Nephron (organoid): ENCODE results near the gene HGFAC.

Source experiments
- H3K27ac Mint-ChIP-seq, 3 experiments: 2 replicates each; pipeline ENCODE4 v1.8.0; 2020; ENCODE audit warnings: mixed read lengths in 3 of 3, mild to moderate bottlenecking in 2 of 3, moderate library complexity in 1 of 3
- H3K27me3 Mint-ChIP-seq: 2 replicates; pipeline ENCODE4 v1.8.0; 2021; ENCODE audit warnings: low read depth, mild to moderate bottlenecking, moderate library complexity, mixed read lengths
- H3K36me3 Mint-ChIP-seq: 2 replicates; pipeline ENCODE4 v1.8.0; 2020; ENCODE audit warnings: low read depth, mixed read lengths
- H3K4me1 Mint-ChIP-seq: 2 replicates; pipeline ENCODE4 v1.8.0; 2020; ENCODE audit warnings: mixed read lengths
- H3K4me3 Mint-ChIP-seq, 3 experiments: 2 replicates each; pipeline ENCODE4 v1.8.0; 2020; ENCODE audit warnings: mild to moderate bottlenecking in 3 of 3, mixed read lengths in 3 of 3, moderate library complexity in 2 of 3
- H3K9me3 Mint-ChIP-seq: 2 replicates; pipeline ENCODE4 v1.8.0; 2020; ENCODE audit warnings: mixed read lengths
- TF ChIP-seq, protein P1 (sequence below), 3 experiments: fragments of 200-600 bp; sonication (generic); IDR thresholded peaks; one replicate each; pipeline ENCODE4 v1.5.0; 2021; ENCODE audit warnings: antibody characterized with exemption in 3 of 3; ENCODE audit not compliant: unreplicated experiment in 3 of 3

The HGFAC gene

GRCh38 chr4:3399277-3400194 is 42.2 kb upstream of the HGFAC start:
- peaks cover 57% of the 10 kb centered on the region for H3K36me3 Mint-ChIP-seq
- no peak overlapping the region for H3K27ac Mint-ChIP-seq
- TF ChIP-seq, protein P1, sequence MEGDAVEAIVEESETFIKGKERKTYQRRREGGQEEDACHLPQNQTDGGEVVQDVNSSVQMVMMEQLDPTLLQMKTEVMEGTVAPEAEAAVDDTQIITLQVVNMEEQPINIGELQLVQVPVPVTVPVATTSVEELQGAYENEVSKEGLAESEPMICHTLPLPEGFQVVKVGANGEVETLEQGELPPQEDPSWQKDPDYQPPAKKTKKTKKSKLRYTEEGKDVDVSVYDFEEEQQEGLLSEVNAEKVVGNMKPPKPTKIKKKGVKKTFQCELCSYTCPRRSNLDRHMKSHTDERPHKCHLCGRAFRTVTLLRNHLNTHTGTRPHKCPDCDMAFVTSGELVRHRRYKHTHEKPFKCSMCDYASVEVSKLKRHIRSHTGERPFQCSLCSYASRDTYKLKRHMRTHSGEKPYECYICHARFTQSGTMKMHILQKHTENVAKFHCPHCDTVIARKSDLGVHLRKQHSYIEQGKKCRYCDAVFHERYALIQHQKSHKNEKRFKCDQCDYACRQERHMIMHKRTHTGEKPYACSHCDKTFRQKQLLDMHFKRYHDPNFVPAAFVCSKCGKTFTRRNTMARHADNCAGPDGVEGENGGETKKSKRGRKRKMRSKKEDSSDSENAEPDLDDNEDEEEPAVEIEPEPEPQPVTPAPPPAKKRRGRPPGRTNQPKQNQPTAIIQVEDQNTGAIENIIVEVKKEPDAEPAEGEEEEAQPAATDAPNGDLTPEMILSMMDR (IDR thresholded peaks at IDR 0.05; ENCODE audit: unreplicated experiment in 3 of 3): no peak
- no peaks in the 10 kb centered on the region for H3K27me3 Mint-ChIP-seq
- no peaks in the 10 kb centered on the region for H3K4me1 Mint-ChIP-seq
- H3K4me3 Mint-ChIP-seq: no peak overlapping the region
- H3K9me3 Mint-ChIP-seq: peaks cover 28% of the 10 kb centered on the region

DNA sequence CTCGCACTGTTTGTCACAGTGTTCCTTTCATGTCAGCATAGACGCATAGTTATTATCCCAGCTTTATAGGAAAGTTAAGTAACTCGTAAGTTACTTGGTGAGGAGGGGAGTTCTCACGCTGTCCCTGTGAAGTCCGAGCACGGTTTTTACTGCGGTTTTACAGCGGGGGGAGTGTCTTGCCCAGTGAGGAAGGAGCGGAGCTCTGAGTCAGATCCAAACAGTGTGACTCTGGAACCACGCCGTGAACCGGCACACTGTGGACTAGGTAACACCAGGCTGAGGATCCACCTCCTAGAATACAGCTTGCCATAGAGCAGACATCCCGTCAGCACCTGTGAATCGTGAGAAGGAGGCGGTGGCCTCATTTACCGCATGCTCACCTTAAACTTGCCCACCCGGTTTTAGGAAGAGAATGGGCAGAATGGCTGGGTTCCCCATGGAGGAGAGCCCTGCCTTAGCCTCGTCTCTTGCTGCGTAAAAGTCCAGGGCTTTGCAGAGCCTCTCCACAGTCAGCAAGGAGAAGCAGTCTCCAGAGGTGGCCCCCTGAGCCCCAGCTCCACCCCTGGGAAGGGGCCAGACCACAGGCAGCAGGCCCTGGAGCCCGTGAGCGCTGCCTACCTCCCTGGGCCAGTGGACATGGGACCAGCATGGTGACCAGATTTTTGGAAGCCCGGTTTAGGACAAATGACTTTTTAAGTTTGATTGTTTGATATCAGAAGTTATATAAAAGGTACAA is 40.2 kb upstream of the HGFAC start:
- TF ChIP-seq, protein P1 (IDR thresholded peaks at IDR 0.05; ENCODE audit: unreplicated experiment in 3 of 3): no peak
- no peaks in the 10 kb centered on the region for H3K4me1 Mint-ChIP-seq
- H3K36me3 Mint-ChIP-seq: peaks cover 52% of the 10 kb centered on the region
- H3K4me3 Mint-ChIP-seq: no peak overlapping the region
- H3K27me3 Mint-ChIP-seq: peaks cover 4% of the 10 kb centered on the region
- peaks cover 27% of the 10 kb centered on the region for H3K9me3 Mint-ChIP-seq
- no peak overlapping the region for H3K27ac Mint-ChIP-seq

DNA sequence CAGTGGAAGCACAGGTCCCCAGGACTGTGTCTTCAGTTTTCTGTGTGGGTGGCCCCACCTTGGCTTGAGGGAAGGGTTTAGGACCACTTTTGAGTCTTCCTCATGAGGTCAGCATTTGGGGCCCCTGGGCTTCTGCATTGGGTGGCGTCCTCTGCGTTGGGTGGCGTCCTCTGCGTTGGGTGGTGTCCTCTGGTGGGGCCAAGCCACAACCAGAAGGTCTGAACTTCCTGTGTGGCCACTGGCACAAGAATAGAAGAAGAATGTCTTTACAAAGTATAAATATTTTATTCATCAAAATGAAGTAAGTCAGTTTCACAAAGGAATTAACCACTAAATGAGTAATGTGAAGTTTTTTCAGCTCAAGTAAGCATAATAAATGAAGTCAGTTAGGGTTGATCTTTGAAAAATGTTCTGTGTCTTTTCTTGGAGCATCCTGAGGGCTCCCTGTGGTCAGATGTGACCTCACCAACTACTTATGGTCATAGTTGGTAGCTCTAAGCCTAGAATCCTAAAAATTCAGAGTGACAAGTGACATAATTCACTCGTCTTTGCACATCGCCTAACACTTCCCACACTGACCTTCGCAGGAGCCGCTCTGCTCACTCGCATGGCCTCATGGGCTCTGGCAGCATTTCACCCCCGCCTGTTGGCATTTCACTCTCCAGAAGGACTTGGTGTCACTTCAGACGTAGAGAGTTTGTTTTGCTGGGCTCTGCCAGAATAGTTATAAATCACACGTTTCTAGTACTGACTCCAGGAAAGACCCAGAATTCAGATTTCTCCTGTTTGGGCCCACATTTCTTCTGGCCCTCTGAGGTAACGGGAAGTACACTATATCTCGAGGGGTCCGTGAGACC is 39.0 kb upstream of the HGFAC start:
- H3K36me3 Mint-ChIP-seq: peaks cover 47% of the 10 kb centered on the region

GRCh38 chr4:3403348-3403906 is 38.3 kb upstream of the HGFAC start:
- peaks cover 20% of the 10 kb centered on the region for H3K9me3 Mint-ChIP-seq
- peaks cover 44% of the 10 kb centered on the region for H3K36me3 Mint-ChIP-seq
- H3K4me3 Mint-ChIP-seq: no peak overlapping the region
- peaks cover 7% of the 10 kb centered on the region for H3K27me3 Mint-ChIP-seq
- H3K27ac Mint-ChIP-seq: no peak overlapping the region
- TF ChIP-seq, protein P1 (IDR thresholded peaks at IDR 0.05; ENCODE audit: unreplicated experiment in 3 of 3): no peak
- peaks cover 11% of the 10 kb centered on the region for H3K4me1 Mint-ChIP-seq

More for the DNA sequence above, 39.0 kb upstream of the HGFAC start:
- TF ChIP-seq, protein P1 (IDR thresholded peaks at IDR 0.05; ENCODE audit: unreplicated experiment in 3 of 3): no peak
- peaks cover 7% of the 10 kb centered on the region for H3K27me3 Mint-ChIP-seq
- H3K9me3 Mint-ChIP-seq: peaks cover 22% of the 10 kb centered on the region
- no peak overlapping the region for H3K27ac Mint-ChIP-seq
- peaks cover 8% of the 10 kb centered on the region for H3K4me1 Mint-ChIP-seq
- H3K4me3 Mint-ChIP-seq: no peak overlapping the region

DNA sequence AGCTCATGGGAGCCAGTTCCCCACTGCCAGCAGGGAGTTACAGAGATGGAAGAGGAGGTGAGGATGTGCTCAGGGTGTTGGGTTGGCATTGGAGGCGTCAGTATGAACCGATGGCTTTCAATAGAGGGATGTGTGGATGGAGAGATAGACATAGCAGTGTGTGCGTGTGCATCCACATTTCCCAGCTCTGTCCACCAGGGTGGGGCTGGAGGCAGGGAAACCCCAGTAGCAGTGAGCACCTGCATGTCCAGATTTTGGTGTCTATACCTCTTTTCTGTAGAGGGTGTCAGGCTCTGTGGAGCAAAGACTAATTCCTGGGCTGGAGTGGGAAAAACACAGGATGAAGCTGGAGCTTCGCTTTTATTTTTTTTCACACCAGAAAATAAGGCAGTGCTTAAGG is 37.2 kb upstream of the HGFAC start:
- no peak overlapping the region for H3K4me3 Mint-ChIP-seq
- peaks cover 7% of the 10 kb centered on the region for H3K27me3 Mint-ChIP-seq
- peaks cover 11% of the 10 kb centered on the region for H3K4me1 Mint-ChIP-seq
- H3K27ac Mint-ChIP-seq: no peak overlapping the region
- TF ChIP-seq, protein P1 (IDR thresholded peaks at IDR 0.05; ENCODE audit: unreplicated experiment in 3 of 3): no peak
- peaks cover 13% of the 10 kb centered on the region for H3K9me3 Mint-ChIP-seq
- peaks cover 41% of the 10 kb centered on the region for H3K36me3 Mint-ChIP-seq
